Peyer's patch (tissue), 4 donors: ENCODE measurements around the gene MORN3. TPM values are rescaled to one million over a fixed set of nuclear protein-coding genes. Genes with fewer than 3 reads are reported as not detected.
"Not testable (repeated sequence)": the region's sequence is repeated elsewhere in the genome, so short reads cannot be mapped to it uniquely, and the experiment has no call there.

Experiments used
- DNase-seq, 3 donors: peaks; one replicate each; pipeline ENCODE4 v3.0.0-alpha.2; 2017 to 2019
- H3K27ac ChIP-seq, 4 donors: fragments of 200-600 bp; sonication (generic); one replicate each; pipeline ENCODE4 v1.5.1; 2016 to 2019
- H3K27me3 ChIP-seq, 2 donors: fragments of 200-600 bp; sonication (generic); one replicate each; pipeline ENCODE4 v1.5.1; 2019
- H3K36me3 ChIP-seq, 3 donors: fragments of 200-600 bp; sonication (generic); one replicate each; pipeline ENCODE4 v1.5.1; 2016 to 2019
- H3K4me1 ChIP-seq, 4 donors: fragments of 200-600 bp; sonication (generic); one replicate each; pipeline ENCODE4 v1.5.1; 2016 to 2019
- H3K4me3 ChIP-seq, 4 donors: fragments of 200-600 bp; sonication (generic); 1 replicate in 3 of 4; 2 replicates in 1 of 4; pipeline ENCODE4 v1.5.1; 2016 to 2019; ENCODE audit warnings: mild to moderate bottlenecking in 1 of 4
- H3K9me3 ChIP-seq, 4 donors: fragments of 200-600 bp; sonication (generic); one replicate each; pipeline ENCODE4 v1.5.1; 2016 to 2019; ENCODE audit warnings: mild to moderate bottlenecking in 1 of 4
- CTCF ChIP-seq, 6 experiments: fragments of 450-650 bp in 4 of 6; fragments of 200-600 bp in 2 of 6; sonication (generic) in 1 of 6; IDR thresholded peaks; one replicate each; pipeline ENCODE4 v1.5.1; 2017 to 2019; ENCODE audit warnings: antibody characterized with exemption in 6 of 6, mild to moderate bottlenecking in 3 of 6, moderate library complexity in 1 of 6
- POLR2A ChIP-seq, 2 donors: fragments of 450-650 bp; IDR thresholded peaks; one replicate each; pipeline ENCODE4 v1.5.1; 2017; ENCODE audit warnings: antibody characterized with exemption in 2 of 2, mild to moderate bottlenecking in 2 of 2, moderate library complexity in 2 of 2
- total RNA-seq, 4 donors: library from RNA; depleted of rRNA; stranded (reverse); fragments of >200 nt; gene quantifications; one replicate each; pipeline ENCODE4 v1.1.0, GENCODE V29; 2016

The MORN3 gene
- total RNA-seq, 4 donors from 2014 or later: not detected

- DNase-seq: peak in 1 of 3 donors; percentile 53
- Histone ChIP-seq H3K4me1 (peaks cover 0 to 12% (median 4%) of the 10 kb centered on the region in 4 donors), H3K27me3 (no peaks in the 10 kb centered on the region), H3K36me3 (no peaks in the 10 kb centered on the region), H3K4me3 (peak overlapping the region; percentile 70 to 96 (median 92)), H3K9me3 (no peaks in the 10 kb centered on the region), H3K27ac (peak overlapping the region in 3 of 4 donors; percentile 80 to 95 (median 85))
- TF ChIP-seq CTCF (IDR thresholded peaks at IDR 0.05) (no peak), POLR2A (IDR thresholded peaks at IDR 0.05) (no peak)
These were observed 43.9 kb upstream of the MORN3 start for GRCh38 chr12:121713257-121713777.

- DNase-seq: peak; percentile 85 to 93 (median 92)
- H3K27me3 ChIP-seq: no peaks in the 10 kb centered on the region
- no peaks in the 10 kb centered on the region for H3K36me3 ChIP-seq
- peaks cover 0 to 12% (median 4%) of the 10 kb centered on the region in 4 donors for H3K4me1 ChIP-seq
- H3K4me3 ChIP-seq: peak within 1 kb of the TSS; percentile 70 to 96 (median 92)
- peak within 1 kb of the TSS; percentile 80 to 95 (median 84) for H3K27ac ChIP-seq
- H3K9me3 ChIP-seq: no peaks in the 10 kb centered on the region
- peak; percentile 88 to 89 for TF ChIP-seq POLR2A (IDR thresholded peaks at IDR 0.05)
- peak in 1 of 6 experiments; percentile 9 for TF ChIP-seq CTCF (IDR thresholded peaks at IDR 0.05)
These were observed 43.2 kb upstream of the MORN3 start, which contains the start of gene TMEM120B for GRCh38 chr12:121712461-121713256. Gene TMEM120B, plus strand, starts transcription at chr12:121712752. Its CDS starts 144 bp downstream, at chr12:121712896.

GRCh38 chr12:121712190-121712460, 42.7 kb upstream of the MORN3 start:
- no peaks in the 10 kb centered on the region for H3K36me3 ChIP-seq
- H3K27me3 ChIP-seq: no peaks in the 10 kb centered on the region
- peak overlapping the region; percentile 70 to 96 (median 92) for H3K4me3 ChIP-seq
- peaks cover 0 to 12% (median 4%) of the 10 kb centered on the region in 4 donors for H3K4me1 ChIP-seq
- peak overlapping the region; percentile 80 to 95 (median 84) for H3K27ac ChIP-seq
- TF ChIP-seq CTCF (IDR thresholded peaks at IDR 0.05) (no peak), POLR2A (IDR thresholded peaks at IDR 0.05) (no peak)
- DNase-seq: peak in 2 of 3 donors; percentile 23 to 58
- H3K9me3 ChIP-seq: no peaks in the 10 kb centered on the region

- no peak for TF ChIP-seq POLR2A (IDR thresholded peaks at IDR 0.05)
- no peak for TF ChIP-seq CTCF (IDR thresholded peaks at IDR 0.05)
- Histone ChIP-seq H3K27ac (peak overlapping the region; percentile 80 to 95 (median 84)), H3K27me3 (no peaks in the 10 kb centered on the region), H3K36me3 (no peaks in the 10 kb centered on the region), H3K4me3 (peak overlapping the region; percentile 70 to 96 (median 92)), H3K9me3 (no peaks in the 10 kb centered on the region), H3K4me1 (peaks cover 0 to 12% (median 4%) of the 10 kb centered on the region in 4 donors)
- DNase-seq: no peak
These were observed 42.1 kb upstream of the MORN3 start for GRCh38 chr12:121711361-121712189.

- no peak for DNase-seq
- no peak overlapping the region for H3K27ac ChIP-seq
- H3K9me3 ChIP-seq: no peaks in the 10 kb centered on the region
- no peaks in the 10 kb centered on the region for H3K36me3 ChIP-seq
- no peak overlapping the region for H3K4me3 ChIP-seq
- H3K4me1 ChIP-seq: peaks cover 0 to 12% (median 4%) of the 10 kb centered on the region in 4 donors
- H3K27me3 ChIP-seq: no peaks in the 10 kb centered on the region
- no peak for TF ChIP-seq POLR2A (IDR thresholded peaks at IDR 0.05)
- peak in 1 of 6 experiments; percentile 3 for TF ChIP-seq CTCF (IDR thresholded peaks at IDR 0.05)
These were observed 40.1 kb upstream of the MORN3 start for GRCh38 chr12:121709478-121709961.

GRCh38 chr12:121709064-121709424, 39.6 kb upstream of the MORN3 start:
- not testable (repeated sequence) for DNase-seq, H3K36me3 ChIP-seq, H3K9me3 ChIP-seq, H3K27me3 ChIP-seq, H3K4me3 ChIP-seq, H3K27ac ChIP-seq
- H3K4me1 ChIP-seq: peaks cover 0 to 10% (median 4%) of the 10 kb centered on the region in 4 donors
